BE2C (cell line): Measurements from ENCODE around the gene GFY.

Source experiments
- DNase-seq: peaks from one replicate; pipeline ENCODE4 v3.0.0-alpha.2; 2020
- H3K27me3 ChIP-seq: fragments of 250-450 bp; sonication (Bioruptor Pico); 2 replicates; pipeline ENCODE4 v1.5.1; 2020; ENCODE audit warnings: mild to moderate bottlenecking
- H3K36me3 ChIP-seq: fragments of 250-450 bp; sonication (Bioruptor Pico); 2 replicates; pipeline ENCODE4 v1.5.1; 2020; ENCODE audit warnings: mild to moderate bottlenecking
- H3K4me1 ChIP-seq: fragments of 250-450 bp; sonication (Bioruptor Pico); 2 replicates; pipeline ENCODE4 v1.5.1; 2020
- H3K4me3 ChIP-seq: 2 replicates; pipeline ENCODE4 v1.5.1; 2011; ENCODE audit warnings: low read depth, low read length
- H3K9me3 ChIP-seq: fragments of 250-450 bp; sonication (Bioruptor Pico); 2 replicates; pipeline ENCODE4 v1.5.1; 2020
- CTCF ChIP-seq: IDR thresholded peaks from 2 replicates; pipeline ENCODE4 v1.5.1; 2012; ENCODE audit warnings: mild to moderate bottlenecking, low read depth, low read length

Gene GFY

DNA sequence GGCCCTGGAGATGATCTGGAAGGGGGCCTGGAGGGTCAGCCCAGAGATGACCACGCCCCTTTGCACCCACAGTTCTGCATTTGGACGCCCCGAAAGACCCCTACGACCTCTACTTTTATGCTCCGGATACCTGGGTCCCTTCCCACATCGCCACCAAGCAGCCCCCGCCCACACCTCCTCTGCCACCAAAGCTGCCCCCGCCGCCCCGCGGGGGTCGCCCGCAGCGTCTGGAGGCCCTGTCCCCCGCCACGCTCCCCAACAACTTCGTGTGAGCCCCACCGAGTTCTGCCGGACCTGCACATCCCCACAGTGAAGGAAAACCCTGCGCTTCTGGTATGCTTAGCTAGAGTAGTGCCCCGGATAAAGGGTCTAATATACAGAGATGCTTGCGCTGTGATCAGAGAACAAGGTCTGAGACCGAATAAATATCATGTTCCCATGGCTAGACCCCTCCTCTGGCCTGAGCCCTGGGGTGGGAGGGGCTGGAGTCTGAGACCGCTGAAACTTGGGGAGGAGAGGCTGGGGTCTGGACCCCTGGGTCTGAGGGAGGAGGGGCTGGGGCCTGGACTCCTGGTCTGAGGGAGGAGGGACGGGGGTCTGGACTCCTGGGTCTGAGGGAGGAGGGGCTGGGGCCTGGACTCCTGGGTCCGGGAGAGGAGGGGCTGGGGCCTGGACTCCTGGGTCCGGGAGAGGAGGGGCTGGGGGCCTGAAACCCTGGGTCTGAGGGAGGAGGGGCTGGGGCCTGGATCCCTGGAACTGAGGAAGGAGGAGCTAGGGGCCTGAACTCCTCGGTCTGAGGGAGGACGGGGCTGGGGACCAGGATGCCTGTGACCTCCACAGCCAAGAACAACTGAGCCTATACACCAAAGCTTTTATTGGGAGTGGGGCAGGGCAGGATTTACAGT lies 3.6 kb downstream of the GFY start:
- TF ChIP-seq CTCF: no peak
- Histone ChIP-seq H3K4me1 (no peaks in the 10 kb centered on the region), H3K27me3 (peaks cover 81% of the 10 kb centered on the region), H3K4me3 (no peak overlapping the region), H3K36me3 (no peaks in the 10 kb centered on the region), H3K9me3 (no peaks in the 10 kb centered on the region)
- no peak for DNase-seq

- peaks cover 69% of the 10 kb centered on the region for H3K27me3 ChIP-seq
- TF ChIP-seq CTCF: no peak
- no peak overlapping the region for H3K4me3 ChIP-seq
- no peaks in the 10 kb centered on the region for H3K4me1 ChIP-seq
- DNase-seq: no peak
- H3K9me3 ChIP-seq: no peaks in the 10 kb centered on the region
- H3K36me3 ChIP-seq: no peaks in the 10 kb centered on the region
Measured at GRCh38 chr19:49430172-49430677, 5.0 kb downstream of the GFY start.

GRCh38 chr19:49430678-49431329 lies 5.6 kb downstream of the GFY start:
- TF ChIP-seq CTCF: peak; percentile 36; the same call in 1 of the 2 replicates
- Histone ChIP-seq H3K4me3 (no peak overlapping the region), H3K27me3 (peaks cover 63% of the 10 kb centered on the region), H3K4me1 (no peaks in the 10 kb centered on the region), H3K36me3 (no peaks in the 10 kb centered on the region), H3K9me3 (no peaks in the 10 kb centered on the region)
- no peak for DNase-seq

DNA sequence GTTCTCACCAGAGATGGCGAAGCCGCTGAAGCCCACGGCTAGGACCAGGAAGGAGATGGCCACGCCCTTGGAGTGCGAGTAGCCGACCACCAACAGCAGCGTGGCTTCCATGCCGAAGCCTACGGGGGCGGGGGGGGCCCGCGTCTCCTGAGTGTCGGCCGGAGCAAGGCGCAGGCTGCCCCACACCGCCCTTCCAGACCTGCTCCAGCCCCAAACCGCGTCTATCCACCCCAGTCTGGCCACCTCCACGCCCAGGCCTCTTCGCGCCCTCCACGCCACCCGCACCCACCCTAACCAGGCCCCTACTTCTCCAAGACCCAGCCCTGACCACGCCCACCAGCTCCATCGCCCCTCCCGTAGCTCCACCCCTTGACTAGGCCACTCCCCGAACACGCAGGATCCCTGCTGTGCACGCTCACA lies 6.2 kb downstream of the GFY start:
- H3K4me3 ChIP-seq: no peak overlapping the region
- peak; percentile 59 for DNase-seq
- peaks cover 59% of the 10 kb centered on the region for H3K27me3 ChIP-seq
- TF ChIP-seq CTCF: no peak
- no peaks in the 10 kb centered on the region for H3K36me3 ChIP-seq
- H3K9me3 ChIP-seq: no peaks in the 10 kb centered on the region
- no peaks in the 10 kb centered on the region for H3K4me1 ChIP-seq

GRCh38 chr19:49432141-49433073 lies 7.2 kb downstream of the GFY start:
- no peak for DNase-seq
- Histone ChIP-seq H3K4me3 (no peak overlapping the region), H3K36me3 (no peaks in the 10 kb centered on the region), H3K9me3 (no peaks in the 10 kb centered on the region), H3K27me3 (peaks cover 56% of the 10 kb centered on the region), H3K4me1 (no peaks in the 10 kb centered on the region)
- TF ChIP-seq CTCF: no peak
